Uterus (tissue), 2 donors: ENCODE measurements around the gene RAB6C.
"Not testable (repeated sequence)": the region's sequence is repeated elsewhere in the genome, so short reads cannot be mapped to it uniquely, and the experiment has no call there.

ENCODE experiments used
- POLR2A ChIP-seq, 2 donors: fragments of 450-650 bp; IDR thresholded peaks; one replicate each; pipeline ENCODE4 v1.6.1; 2016; ENCODE audit warnings: antibody characterized with exemption in 2 of 2, mild to moderate bottlenecking in 1 of 2, moderate library complexity in 1 of 2
- TF ChIP-seq, protein P1 (sequence below), 4 experiments: fragments of 200-600 bp in 2 of 4; fragments of 450-650 bp in 2 of 4; sonication (generic) in 2 of 4; IDR thresholded peaks; one replicate each; pipeline ENCODE4 v1.5.1; 2016 to 2019; ENCODE audit warnings: antibody characterized with exemption in 4 of 4, mild to moderate bottlenecking in 2 of 4, moderate library complexity in 1 of 4

- TF ChIP-seq, protein P1, sequence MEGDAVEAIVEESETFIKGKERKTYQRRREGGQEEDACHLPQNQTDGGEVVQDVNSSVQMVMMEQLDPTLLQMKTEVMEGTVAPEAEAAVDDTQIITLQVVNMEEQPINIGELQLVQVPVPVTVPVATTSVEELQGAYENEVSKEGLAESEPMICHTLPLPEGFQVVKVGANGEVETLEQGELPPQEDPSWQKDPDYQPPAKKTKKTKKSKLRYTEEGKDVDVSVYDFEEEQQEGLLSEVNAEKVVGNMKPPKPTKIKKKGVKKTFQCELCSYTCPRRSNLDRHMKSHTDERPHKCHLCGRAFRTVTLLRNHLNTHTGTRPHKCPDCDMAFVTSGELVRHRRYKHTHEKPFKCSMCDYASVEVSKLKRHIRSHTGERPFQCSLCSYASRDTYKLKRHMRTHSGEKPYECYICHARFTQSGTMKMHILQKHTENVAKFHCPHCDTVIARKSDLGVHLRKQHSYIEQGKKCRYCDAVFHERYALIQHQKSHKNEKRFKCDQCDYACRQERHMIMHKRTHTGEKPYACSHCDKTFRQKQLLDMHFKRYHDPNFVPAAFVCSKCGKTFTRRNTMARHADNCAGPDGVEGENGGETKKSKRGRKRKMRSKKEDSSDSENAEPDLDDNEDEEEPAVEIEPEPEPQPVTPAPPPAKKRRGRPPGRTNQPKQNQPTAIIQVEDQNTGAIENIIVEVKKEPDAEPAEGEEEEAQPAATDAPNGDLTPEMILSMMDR (IDR thresholded peaks at IDR 0.05), result not testable (repeated sequence)
- not testable (repeated sequence) for TF ChIP-seq POLR2A (IDR thresholded peaks at IDR 0.05)
Measured at GRCh38 chr2:129980246-129980645, 780 bp downstream of the RAB6C start.
